ENCODE measurements around the gene ANK2.

- no peak for TF ChIP-seq POLR2A (IDR thresholded peaks at IDR 0.05)
- no peak for TF ChIP-seq CTCF (IDR thresholded peaks at IDR 0.05)
Observed at GRCh38 chr4:113078066-113078465, 28.6 kb downstream of the ANK2 start.

Measured in uterus (tissue), 2 donors.